WTC11 (cell line): ENCODE results near the gene PAX8.

Experiments used
- CTCF ChIP-seq: fragments of 200-600 bp; IDR thresholded peaks from 2 replicates; pipeline ENCODE4 v1.8.0; 2022; ENCODE audit warnings: antibody characterized with exemption
- ETV6 ChIP-seq: sonication (generic); formaldehyde crosslinking; IDR thresholded peaks from 2 replicates; pipeline ENCODE4 v1.8.1; 2022; ENCODE audit warnings: mild to moderate bottlenecking, missing genetic modification reagents
- FOXJ3 ChIP-seq: sonication (generic); formaldehyde crosslinking; IDR thresholded peaks from 2 replicates; pipeline ENCODE4 v1.9.0; 2021; ENCODE audit warnings: missing genetic modification reagents, mild to moderate bottlenecking, borderline replicate concordance
- JAZF1 ChIP-seq: fragments of 250-450 bp; sonication (Bioruptor Pico); IDR thresholded peaks from 2 replicates; pipeline ENCODE4 v1.9.0; 2021; ENCODE audit warnings: moderate library complexity, mild to moderate bottlenecking, inconsistent platforms
- NR2C2 ChIP-seq: sonication (generic); formaldehyde crosslinking; IDR thresholded peaks from 2 replicates; pipeline ENCODE4 v1.8.0; 2022; ENCODE audit warnings: mild to moderate bottlenecking, missing genetic modification reagents
- TP53 ChIP-seq: sonication (generic); formaldehyde crosslinking; IDR thresholded peaks from 2 replicates; pipeline ENCODE4 v1.8.1; 2023; ENCODE audit warnings: mild to moderate bottlenecking, missing genetic modification reagents
- USF1 ChIP-seq: sonication (generic); formaldehyde crosslinking; IDR thresholded peaks from 2 replicates; pipeline ENCODE4 v1.8.0; 2022; ENCODE audit warnings: mild to moderate bottlenecking, missing genetic modification reagents

- no peak for TF ChIP-seq CTCF
- TF ChIP-seq NR2C2 (CRISPR knock-in tag), result no peak
- TF ChIP-seq USF1 (CRISPR knock-in tag), result no peak
- no peak for TF ChIP-seq ETV6
- TF ChIP-seq JAZF1, result no peak
- no peak for TF ChIP-seq TP53 (CRISPR knock-in tag)
- TF ChIP-seq FOXJ3, result no peak
Measured at GRCh38 chr2:113273981-113274380, 4.7 kb downstream of the PAX8 start.
